T47D (cell line): ENCODE results near the gene CTBP2.

Experiments used
- DNase-seq, 2 experiments: peaks; one replicate each; pipeline versions ENCODE4 v3.0.0 to v3.0.0-alpha.2; 2011 to 2012; ENCODE audit warnings: low read depth in 1 of 2, low spot score in 1 of 2
- JUND ChIP-seq: IDR thresholded peaks from 2 replicates; pipeline ENCODE4 v1.6.1; 2012; ENCODE audit warnings: low read depth
- in situ Hi-C: cut with HindIII; loops from 2 replicates; pipeline ENCODE4 v1.10.0; 2016; ENCODE audit warnings: low sequenced_read_pairs, low pct_unique_long_range_greater_than_20kb

CTBP2 gene

DNA sequence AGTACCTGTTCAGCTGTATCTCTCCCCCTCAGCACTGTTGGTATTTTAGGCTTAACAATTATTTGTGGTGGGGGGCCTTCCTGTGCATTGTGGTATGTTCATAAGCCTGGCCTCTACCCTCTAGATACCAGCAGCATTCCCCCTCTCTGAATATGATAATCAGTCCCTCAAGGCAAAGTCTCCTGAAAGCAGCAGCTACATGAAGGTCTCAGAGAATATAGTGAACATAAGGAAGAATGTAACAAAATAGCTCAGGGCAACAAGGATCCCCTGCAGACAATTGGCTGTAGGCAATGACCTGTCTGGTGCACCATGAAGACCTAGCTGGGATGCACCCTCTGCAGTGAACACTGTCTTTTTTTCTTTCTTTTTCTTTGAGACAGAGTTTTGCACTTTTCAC is 86.4 kb downstream of the CTBP2 start:
- in situ Hi-C loops: no loop called here
- DNase-seq: no peak
- no peak for TF ChIP-seq JUND

- TF ChIP-seq JUND: no peak
- DNase-seq: no peak
- in situ Hi-C loops: no loop called here
These were observed 87.6 kb downstream of the CTBP2 start for GRCh38 chr10:125072794-125073193.

DNA sequence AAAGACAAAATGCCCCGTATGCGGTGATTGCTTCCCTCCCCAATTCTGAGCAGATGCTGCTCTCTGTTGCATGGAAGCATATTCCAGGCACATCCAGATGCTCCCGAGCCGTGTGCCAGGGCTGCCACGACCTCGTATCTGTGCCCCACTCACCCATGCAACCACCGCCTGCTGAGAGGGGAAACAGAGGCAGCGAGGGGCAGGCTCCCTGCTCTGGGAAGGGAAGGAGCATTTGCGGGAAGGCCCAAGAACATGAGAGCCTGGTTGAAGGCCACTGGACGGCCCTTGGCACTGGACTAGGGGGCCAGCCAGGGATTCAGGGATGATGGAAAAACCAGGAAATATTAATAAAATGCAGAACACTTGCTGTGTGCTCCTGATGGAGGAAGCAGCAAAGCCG is 89.4 kb downstream of the CTBP2 start:
- TF ChIP-seq JUND: no peak
- no peak for DNase-seq
- in situ Hi-C loops: no loop called here

GRCh38 chr10:125068406-125068805 is 92.0 kb downstream of the CTBP2 start:
- DNase-seq: no peak
- in situ Hi-C loops: no loop called here
- no peak for TF ChIP-seq JUND

DNA sequence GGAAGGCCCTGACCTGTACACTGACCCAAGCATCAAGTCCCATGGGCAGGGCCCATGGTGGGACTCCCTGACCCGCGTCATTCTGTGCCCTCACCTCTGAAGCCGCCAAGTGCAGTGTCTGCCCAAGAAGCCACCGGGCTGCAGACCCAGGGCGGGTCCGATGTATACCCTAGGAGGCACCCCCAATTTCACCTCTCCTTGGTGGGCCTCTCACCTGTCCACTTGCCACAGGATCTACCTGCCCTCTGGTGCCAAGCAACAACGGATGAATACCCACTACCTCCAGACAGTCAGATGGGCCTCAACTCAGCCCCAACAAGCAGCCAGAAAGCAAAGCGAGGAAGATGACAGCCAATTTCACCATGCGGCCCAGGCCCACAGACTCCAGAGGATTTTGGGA is 92.6 kb downstream of the CTBP2 start:
- no peak for DNase-seq
- TF ChIP-seq JUND: no peak
- in situ Hi-C loops: no loop called here

- TF ChIP-seq JUND: no peak
- in situ Hi-C loops: no loop called here
- no peak for DNase-seq
These were observed 93.5 kb downstream of the CTBP2 start for GRCh38 chr10:125066764-125067450.

GRCh38 chr10:125064681-125065492 is 95.5 kb downstream of the CTBP2 start:
- peak; percentile 33 to 96 for DNase-seq
- peak; percentile 16; the same call in 1 of the 2 replicates for TF ChIP-seq JUND
- in situ Hi-C loops: no loop called here

DNA sequence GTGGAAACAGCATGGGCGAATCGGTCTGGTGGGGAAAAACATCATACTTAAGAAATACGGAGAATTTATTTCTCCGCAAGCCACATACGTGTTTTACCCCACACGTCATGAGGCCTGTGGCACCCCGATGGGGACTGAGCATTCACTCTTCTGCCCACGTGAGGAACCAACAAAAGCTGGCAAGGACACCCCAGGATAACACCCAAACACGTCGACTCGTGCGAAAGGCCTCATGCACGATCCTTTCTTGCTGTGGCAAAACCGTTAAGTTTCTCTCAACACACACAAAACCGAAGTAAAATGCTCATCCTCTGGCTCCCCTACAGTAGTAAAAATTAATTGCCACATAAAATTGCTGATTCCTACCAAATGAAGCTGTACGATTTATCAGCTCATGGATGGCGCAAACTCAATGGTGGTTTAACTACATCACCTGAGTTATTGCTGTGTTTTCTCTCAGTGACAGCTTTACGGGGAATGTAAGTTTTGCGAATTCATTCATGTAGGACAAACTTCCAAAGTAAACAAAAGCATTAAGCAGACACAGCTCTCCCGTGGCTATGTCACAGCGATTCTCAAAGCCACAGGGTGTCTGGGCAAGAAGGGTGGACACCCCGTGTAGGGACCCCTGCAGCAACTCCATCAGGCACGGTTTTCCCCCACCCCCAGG is 97.0 kb downstream of the CTBP2 start:
- DNase-seq: no peak
- no peak for TF ChIP-seq JUND
- in situ Hi-C loops: no loop called here

GRCh38 chr10:125062914-125063230 is 97.5 kb downstream of the CTBP2 start:
- no peak for DNase-seq
- TF ChIP-seq JUND: no peak
- in situ Hi-C loops: no loop called here

DNA sequence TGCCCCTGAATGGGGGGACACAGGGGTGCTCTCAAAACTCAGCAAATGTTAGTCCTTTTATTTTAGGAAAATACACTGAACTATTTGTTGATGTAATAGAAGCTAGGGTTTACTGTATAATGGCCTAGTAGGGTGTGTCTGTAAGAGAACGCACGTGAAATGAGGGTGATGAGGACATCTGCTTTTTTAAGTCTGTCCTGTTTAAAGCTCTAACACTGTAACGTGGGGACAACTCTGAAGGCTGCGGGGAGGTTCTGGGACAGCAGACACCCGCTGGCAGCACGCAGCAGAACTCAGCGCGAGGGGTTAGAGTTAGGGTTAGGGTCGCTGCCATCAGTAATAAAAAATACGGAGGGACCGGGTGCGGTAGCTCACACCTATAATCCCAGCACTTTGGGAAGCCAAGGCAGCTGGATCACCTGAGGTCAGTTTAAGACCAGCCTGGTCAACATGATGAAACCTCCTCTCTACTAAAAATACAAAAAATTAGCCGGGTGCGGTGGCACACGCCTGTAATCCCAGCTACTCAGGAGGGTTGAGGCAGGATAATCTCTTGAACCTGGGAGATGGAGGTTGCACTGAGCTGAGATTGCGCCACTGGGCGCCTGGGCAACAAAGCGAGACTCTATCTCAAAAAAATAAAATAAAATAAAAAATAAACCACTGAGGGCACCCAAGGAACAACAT is 98.0 kb downstream of the CTBP2 start:
- no peak for DNase-seq
- no peak for TF ChIP-seq JUND
- in situ Hi-C loops: no loop called here

- in situ Hi-C loops: no loop called here
- DNase-seq: peak in 1 of 2 experiments; percentile 38
- TF ChIP-seq JUND: no peak
These were observed 98.7 kb downstream of the CTBP2 start for GRCh38 chr10:125061557-125062226.

GRCh38 chr10:125060826-125061556 is 99.4 kb downstream of the CTBP2 start:
- in situ Hi-C loops: no loop called here
- TF ChIP-seq JUND: no peak
- peak in 1 of 2 experiments; percentile 82 for DNase-seq
